HEK293 (cell line): Measurements from ENCODE around the gene CCNY.

Experiments used
- CTCF ChIA-PET: fragments of 350-600 bp; formaldehyde crosslinking; extraction: SDS; loops from one replicate; lab custom pipeline; 2021; ENCODE audit warnings: antibody characterized with exemption; lab: Yijun Ruan, JAX
- POLR2A ChIA-PET: fragments of 300-600 bp; formaldehyde crosslinking; extraction: SDS; loops from one replicate; lab custom pipeline; 2020; ENCODE audit warnings: antibody characterized with exemption, inconsistent platforms; lab: Yijun Ruan, JAX
- H3K27ac ChIP-seq: fragments of 200-500 bp; sonication (Bioruptor generic); 2 replicates; pipeline ENCODE4 v1.5.1; 2014; ENCODE audit warnings: low read depth, low read length, control low read depth, inconsistent platforms; ENCODE audit errors: extremely low read depth
- H3K36me3 ChIP-seq, 2 experiments: fragments of 200-500 bp in 1 of 2; sonication (Bioruptor generic) in 1 of 2; 1 replicate in 1 of 2; 2 replicates in 1 of 2; pipeline ENCODE4 v1.5.1; 2014 to 2017; ENCODE audit warnings: inconsistent platforms in 2 of 2, low read length in 2 of 2; ENCODE audit not compliant: control insufficient read depth in 2 of 2, insufficient read depth in 1 of 2
- H3K4me1 ChIP-seq: fragments of 200-500 bp; sonication (Bioruptor generic); 2 replicates; pipeline ENCODE4 v1.5.1; 2014; ENCODE audit warnings: mild to moderate bottlenecking, low read length, inconsistent platforms; ENCODE audit not compliant: control insufficient read depth, insufficient read depth
- H3K4me3 ChIP-seq: 2 replicates; pipeline ENCODE4 v1.5.1; 2011; ENCODE audit warnings: low read depth, mild to moderate bottlenecking, control low read depth, low read length, moderate library complexity
- H3K9me3 ChIP-seq: fragments of 200-500 bp; sonication (Bioruptor generic); 2 replicates; pipeline ENCODE4 v1.5.1; 2014; ENCODE audit warnings: low read depth, low read length, inconsistent platforms; ENCODE audit not compliant: control insufficient read depth, insufficient read depth
- BCL11B ChIP-seq: fragments of 450-650 bp; formaldehyde crosslinking; IDR thresholded peaks from 2 replicates; pipeline ENCODE4 v1.5.1; 2016; ENCODE audit warnings: low read depth, missing biosample characterization, missing genetic modification characterization
- GLI2 ChIP-seq: fragments of 450-650 bp; formaldehyde crosslinking; IDR thresholded peaks from 2 replicates; pipeline ENCODE4; 2017; ENCODE audit warnings: missing biosample characterization, missing genetic modification characterization, low read depth, borderline replicate concordance
- KLF16 ChIP-seq: fragments of 450-650 bp; formaldehyde crosslinking; IDR thresholded peaks from 2 replicates; pipeline ENCODE4 v1.5.1; 2017; ENCODE audit warnings: missing biosample characterization, missing genetic modification characterization
- KLF7 ChIP-seq: fragments of 450-650 bp; formaldehyde crosslinking; IDR thresholded peaks from 2 replicates; pipeline ENCODE4 v1.5.1; 2016; ENCODE audit warnings: missing biosample characterization, missing genetic modification characterization, borderline replicate concordance
- MZF1 ChIP-seq: fragments of 450-650 bp; formaldehyde crosslinking; IDR thresholded peaks from 2 replicates; pipeline ENCODE4 v1.5.1; 2017; ENCODE audit warnings: missing biosample characterization, missing genetic modification characterization, borderline replicate concordance
- TRIM28 ChIP-seq: IDR thresholded peaks from 2 replicates; pipeline ENCODE4 v1.6.1; 2011; ENCODE audit warnings: low read length, control low read depth, borderline replicate concordance
- WT1 ChIP-seq: fragments of 450-650 bp; formaldehyde crosslinking; IDR thresholded peaks from 2 replicates; pipeline ENCODE4 v1.5.1; 2016; ENCODE audit warnings: missing biosample characterization, missing genetic modification characterization
- ZIC2 ChIP-seq: fragments of 450-650 bp; formaldehyde crosslinking; IDR thresholded peaks from 2 replicates; pipeline ENCODE4 v1.5.1; 2016; ENCODE audit warnings: missing biosample characterization, missing genetic modification characterization
- ZNF112 ChIP-seq: fragments of 450-650 bp; formaldehyde crosslinking; IDR thresholded peaks from 2 replicates; pipeline ENCODE4 v1.5.0; 2017; ENCODE audit warnings: missing biosample characterization, missing genetic modification characterization
- ZNF121 ChIP-seq: fragments of 450-650 bp; formaldehyde crosslinking; IDR thresholded peaks from 2 replicates; pipeline ENCODE4 v1.5.1; 2016; ENCODE audit warnings: missing biosample characterization, missing genetic modification characterization
- ZNF175 ChIP-seq: fragments of 450-650 bp; formaldehyde crosslinking; IDR thresholded peaks from 2 replicates; pipeline ENCODE4 v1.5.1; 2016; ENCODE audit warnings: missing biosample characterization, missing genetic modification characterization
- ZNF184 ChIP-seq: fragments of 450-650 bp; IDR thresholded peaks from 2 replicates; pipeline ENCODE4 v1.5.1; 2018; ENCODE audit warnings: missing biosample characterization, mild to moderate bottlenecking, missing genetic modification characterization
- ZNF19 ChIP-seq: fragments of 450-650 bp; formaldehyde crosslinking; IDR thresholded peaks from 2 replicates; pipeline ENCODE4; 2016; ENCODE audit warnings: missing biosample characterization, missing genetic modification characterization, low read depth
- ZNF221 ChIP-seq: fragments of 450-650 bp; formaldehyde crosslinking; IDR thresholded peaks from 2 replicates; pipeline ENCODE4 v1.5.1; 2017; ENCODE audit warnings: missing biosample characterization, missing genetic modification characterization, borderline replicate concordance
- ZNF266 ChIP-seq: fragments of 450-650 bp; formaldehyde crosslinking; IDR thresholded peaks from 2 replicates; pipeline ENCODE4 v1.5.1; 2016; ENCODE audit warnings: missing biosample characterization, missing genetic modification characterization, low read depth
- ZNF292 ChIP-seq: fragments of 450-650 bp; formaldehyde crosslinking; IDR thresholded peaks from 2 replicates; pipeline ENCODE4 v1.5.1; 2016; ENCODE audit warnings: low read depth, missing biosample characterization, missing genetic modification characterization, borderline replicate concordance
- ZNF302 ChIP-seq: fragments of 450-650 bp; formaldehyde crosslinking; IDR thresholded peaks from 2 replicates; pipeline ENCODE4 v1.5.1; 2016; ENCODE audit warnings: missing biosample characterization, missing genetic modification characterization, low read depth
- ZNF324 ChIP-seq: fragments of 450-650 bp; formaldehyde crosslinking; IDR thresholded peaks from 2 replicates; pipeline ENCODE4 v1.5.1; 2016; ENCODE audit warnings: missing biosample characterization, missing genetic modification characterization
- ZNF391 ChIP-seq: fragments of 450-650 bp; formaldehyde crosslinking; IDR thresholded peaks from 2 replicates; pipeline ENCODE4 v1.5.1; 2016; ENCODE audit warnings: low read depth, missing biosample characterization, missing genetic modification characterization, borderline replicate concordance
- ZNF473 ChIP-seq: fragments of 450-650 bp; formaldehyde crosslinking; IDR thresholded peaks from 2 replicates; pipeline ENCODE4 v1.5.1; 2017; ENCODE audit warnings: missing biosample characterization, missing genetic modification characterization
- ZNF600 ChIP-seq: fragments of 450-650 bp; formaldehyde crosslinking; IDR thresholded peaks from 2 replicates; pipeline ENCODE4 v1.5.1; 2016; ENCODE audit warnings: missing biosample characterization, missing genetic modification characterization
- ZNF677 ChIP-seq: fragments of 450-650 bp; IDR thresholded peaks from 2 replicates; pipeline ENCODE4 v1.5.0; 2018; ENCODE audit warnings: missing biosample characterization, mild to moderate bottlenecking, missing genetic modification characterization, moderate library complexity
- ZXDB ChIP-seq: fragments of 450-650 bp; formaldehyde crosslinking; IDR thresholded peaks from 2 replicates; pipeline ENCODE4 v1.5.1; 2016; ENCODE audit warnings: missing biosample characterization, missing genetic modification characterization
- TF ChIP-seq, protein P1 (sequence below): fragments of 450-650 bp; formaldehyde crosslinking; IDR thresholded peaks from 2 replicates; pipeline ENCODE4 v1.5.1; 2016; ENCODE audit warnings: missing biosample characterization, missing genetic modification characterization
- TF ChIP-seq, protein P2 (sequence below): fragments of 450-650 bp; formaldehyde crosslinking; IDR thresholded peaks from 2 replicates; pipeline ENCODE4 v1.5.1; 2016; ENCODE audit warnings: missing biosample characterization, missing genetic modification characterization
- TF ChIP-seq, protein P3 (sequence below): fragments of 450-650 bp; formaldehyde crosslinking; IDR thresholded peaks from 2 replicates; pipeline ENCODE4 v1.5.1; 2016; ENCODE audit warnings: missing biosample characterization, missing genetic modification characterization

Gene CCNY

DNA sequence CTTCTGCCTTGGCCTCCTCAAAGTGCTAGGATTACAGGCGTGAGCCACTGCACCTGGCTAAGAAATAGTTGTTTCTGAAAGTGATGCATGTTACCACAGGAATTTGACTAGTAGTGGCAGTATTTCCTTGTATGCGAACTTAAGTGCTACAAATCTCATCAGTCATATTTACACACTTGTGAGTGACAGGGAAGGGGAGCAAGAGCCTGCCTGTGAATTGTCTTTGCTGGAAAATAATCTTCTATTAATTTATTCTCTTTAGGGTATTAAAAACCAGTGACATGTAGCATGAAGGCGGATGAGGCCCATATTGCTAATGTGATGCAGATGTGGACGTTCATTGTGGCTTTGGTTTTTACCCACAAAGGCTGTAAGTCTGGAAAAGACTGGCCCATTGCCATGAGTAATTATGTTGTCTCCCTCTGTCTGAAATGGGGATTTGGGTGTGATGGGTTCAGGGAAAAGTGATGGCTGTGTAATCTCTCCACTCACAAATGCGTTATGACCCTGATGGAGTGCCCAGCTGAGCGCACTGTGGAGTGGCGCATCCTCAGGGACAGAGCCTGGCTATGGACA, 97.6 kb downstream of the CCNY start (continued):
- TF ChIP-seq, protein P1, sequence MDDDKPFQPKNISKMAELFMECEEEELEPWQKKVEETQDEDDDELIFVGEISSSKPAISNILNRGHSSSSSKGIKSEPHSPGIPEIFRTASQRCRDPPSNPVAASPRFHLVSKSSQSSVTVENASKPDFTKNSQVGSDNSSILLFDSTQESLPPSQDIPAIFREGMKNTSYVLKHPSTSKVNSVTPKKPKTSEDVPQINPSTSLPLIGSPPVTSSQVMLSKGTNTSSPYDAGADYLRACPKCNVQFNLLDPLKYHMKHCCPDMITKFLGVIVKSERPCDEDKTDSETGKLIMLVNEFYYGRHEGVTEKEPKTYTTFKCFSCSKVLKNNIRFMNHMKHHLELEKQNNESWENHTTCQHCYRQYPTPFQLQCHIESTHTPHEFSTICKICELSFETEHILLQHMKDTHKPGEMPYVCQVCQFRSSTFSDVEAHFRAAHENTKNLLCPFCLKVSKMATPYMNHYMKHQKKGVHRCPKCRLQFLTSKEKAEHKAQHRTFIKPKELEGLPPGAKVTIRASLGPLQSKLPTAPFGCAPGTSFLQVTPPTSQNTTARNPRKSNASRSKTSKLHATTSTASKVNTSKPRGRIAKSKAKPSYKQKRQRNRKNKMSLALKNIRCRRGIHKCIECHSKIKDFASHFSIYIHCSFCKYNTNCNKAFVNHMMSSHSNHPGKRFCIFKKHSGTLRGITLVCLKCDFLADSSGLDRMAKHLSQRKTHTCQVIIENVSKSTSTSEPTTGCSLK = no peak
- no peak for TF ChIP-seq ZNF391 (tag by site-specific recombination)
- no peak for TF ChIP-seq WT1 (tag by site-specific recombination)
- no peak for TF ChIP-seq ZNF221 (tag by site-specific recombination)
- TF ChIP-seq KLF7 (tag by site-specific recombination) = no peak
- no peak for TF ChIP-seq ZNF121
- TF ChIP-seq ZNF302 = no peak
- no peak for TF ChIP-seq TRIM28
- TF ChIP-seq ZNF600 = peak; percentile 71; the same call in 1 of the 2 replicates
- TF ChIP-seq ZNF184 (tag by site-specific recombination) = no peak
- no peak for TF ChIP-seq KLF16 (tag by site-specific recombination)
- no peak for TF ChIP-seq ZNF112
- TF ChIP-seq ZNF292 = no peak
- TF ChIP-seq, all 188 proteins: peak for 9

DNA sequence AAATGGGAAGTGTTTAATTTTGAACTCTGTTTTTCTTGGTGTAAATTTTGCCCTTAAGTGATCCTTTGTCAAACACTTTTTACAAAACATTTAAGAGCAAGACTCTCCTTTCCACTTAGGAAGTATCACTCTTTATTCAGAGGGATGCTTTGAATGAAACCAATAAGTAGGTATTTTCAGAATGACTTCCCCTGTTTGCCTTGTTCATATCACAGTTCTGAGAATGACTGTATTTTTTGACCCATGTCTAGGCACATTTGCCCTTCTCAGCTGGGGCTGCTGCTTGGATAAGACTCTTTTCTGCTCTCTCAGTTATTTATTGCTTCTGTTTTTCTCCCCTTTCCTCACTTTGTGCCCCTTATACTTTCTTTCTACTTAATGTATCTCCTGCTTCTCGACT, 98.2 kb downstream of the CCNY start:
- H3K36me3 ChIP-seq = no peaks in the 10 kb centered on the region
- POLR2A ChIA-PET = no interaction called here
- CTCF ChIA-PET = no interaction called here
- TF ChIP-seq, protein P2, sequence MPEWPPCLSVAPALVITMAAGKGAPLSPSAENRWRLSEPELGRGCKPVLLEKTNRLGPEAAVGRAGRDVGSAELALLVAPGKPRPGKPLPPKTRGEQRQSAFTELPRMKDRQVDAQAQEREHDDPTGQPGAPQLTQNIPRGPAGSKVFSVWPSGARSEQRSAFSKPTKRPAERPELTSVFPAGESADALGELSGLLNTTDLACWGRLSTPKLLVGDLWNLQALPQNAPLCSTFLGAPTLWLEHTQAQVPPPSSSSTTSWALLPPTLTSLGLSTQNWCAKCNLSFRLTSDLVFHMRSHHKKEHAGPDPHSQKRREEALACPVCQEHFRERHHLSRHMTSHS = no peak
- no peak for TF ChIP-seq ZNF324
- TF ChIP-seq ZNF292 = no peak
- no peak for TF ChIP-seq ZNF677
- TF ChIP-seq GLI2 (tag by site-specific recombination) = no peak
- no peak for TF ChIP-seq BCL11B (tag by site-specific recombination)
- no peak for TF ChIP-seq MZF1 (tag by site-specific recombination)
- no peak for TF ChIP-seq ZNF175
- TF ChIP-seq ZIC2 (tag by site-specific recombination) = no peak
- TF ChIP-seq, protein P3, sequence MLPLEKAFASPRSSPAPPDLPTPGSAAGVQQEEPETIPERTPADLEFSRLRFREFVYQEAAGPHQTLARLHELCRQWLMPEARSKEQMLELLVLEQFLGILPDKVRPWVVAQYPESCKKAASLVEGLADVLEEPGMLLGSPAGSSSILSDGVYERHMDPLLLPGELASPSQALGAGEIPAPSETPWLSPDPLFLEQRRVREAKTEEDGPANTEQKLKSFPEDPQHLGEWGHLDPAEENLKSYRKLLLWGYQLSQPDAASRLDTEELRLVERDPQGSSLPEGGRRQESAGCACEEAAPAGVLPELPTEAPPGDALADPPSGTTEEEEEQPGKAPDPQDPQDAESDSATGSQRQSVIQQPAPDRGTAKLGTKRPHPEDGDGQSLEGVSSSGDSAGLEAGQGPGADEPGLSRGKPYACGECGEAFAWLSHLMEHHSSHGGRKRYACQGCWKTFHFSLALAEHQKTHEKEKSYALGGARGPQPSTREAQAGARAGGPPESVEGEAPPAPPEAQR (tag by site-specific recombination) = no peak
- TF ChIP-seq ZXDB = no peak
- no peak for TF ChIP-seq ZNF473 (tag by site-specific recombination)
- no peak for TF ChIP-seq ZNF266 (tag by site-specific recombination)
- TF ChIP-seq ZNF19 (tag by site-specific recombination) = no peak
- H3K27ac ChIP-seq = no peak overlapping the region
- no peak overlapping the region for H3K4me3 ChIP-seq
- peaks cover 25% of the 10 kb centered on the region for H3K4me1 ChIP-seq
- no peaks in the 10 kb centered on the region for H3K9me3 ChIP-seq
